Neural cell (in vitro differentiated cells): ENCODE results near the gene ZBTB21.

Source experiments
- EP300 ChIP-seq: fragments of 450-650 bp; conservative IDR thresholded peaks from 2 replicates; pipeline ENCODE4 v1.6.1; 2014; ENCODE audit warnings: antibody characterized with exemption, mild to moderate bottlenecking, moderate library complexity; ENCODE audit not compliant: poor library complexity, severe bottlenecking
- EZH2 ChIP-seq: fragments of 200-600, 300-800 bp; shearing (Covaris generic), sonication (generic); IDR thresholded peaks from 2 replicates; pipeline ENCODE4 v1.6.1; 2014; ENCODE audit warnings: antibody characterized with exemption, low read length, borderline replicate concordance, mild to moderate bottlenecking; ENCODE audit not compliant: insufficient read depth, poor library complexity, severe bottlenecking
- POLR2AphosphoS5 ChIP-seq: IDR thresholded peaks from 2 replicates; pipeline ENCODE4 v1.6.1; 2012
- RAD21 ChIP-seq: fragments of 450-650 bp; conservative IDR thresholded peaks from 2 replicates; pipeline ENCODE4 v1.6.1; 2014; ENCODE audit warnings: antibody characterized with exemption, mild to moderate bottlenecking, moderate library complexity
- SMC3 ChIP-seq: fragments of 450-650 bp; conservative IDR thresholded peaks from 2 replicates; pipeline ENCODE4 v1.6.1; 2014; ENCODE audit warnings: antibody characterized with exemption, mild to moderate bottlenecking, moderate library complexity; ENCODE audit not compliant: poor library complexity
- TF ChIP-seq, protein P1 (sequence below): fragments of 450-650 bp; IDR thresholded peaks from 2 replicates; pipeline ENCODE4 v1.5.1; 2014; ENCODE audit warnings: antibody characterized with exemption, mild to moderate bottlenecking, moderate library complexity; ENCODE audit not compliant: poor library complexity, severe bottlenecking
- TF ChIP-seq, protein P2 (sequence below): IDR thresholded peaks from 2 replicates; pipeline ENCODE4 v1.6.1; 2012; ENCODE audit warnings: borderline replicate concordance

DNA sequence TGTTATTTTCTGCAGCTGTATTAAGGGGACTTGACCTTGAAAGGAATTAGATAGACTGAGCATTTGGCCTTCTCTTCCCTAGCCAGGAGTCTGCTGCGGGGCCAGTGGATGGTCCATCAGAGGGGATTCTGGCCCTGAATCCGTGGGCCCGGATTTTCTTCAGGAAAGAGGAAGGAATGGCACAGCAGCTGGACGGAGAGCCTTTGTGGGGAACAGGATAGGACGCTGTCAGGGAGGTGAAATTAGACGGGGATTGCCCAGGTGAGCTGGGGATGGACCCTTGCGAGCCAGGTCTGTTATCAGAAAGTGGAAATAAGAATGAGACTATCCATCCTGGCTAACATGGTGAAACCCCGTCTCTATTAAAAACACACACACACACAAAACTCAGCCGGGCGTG, 54.6 kb downstream of the ZBTB21 start:
- TF ChIP-seq, protein P1, sequence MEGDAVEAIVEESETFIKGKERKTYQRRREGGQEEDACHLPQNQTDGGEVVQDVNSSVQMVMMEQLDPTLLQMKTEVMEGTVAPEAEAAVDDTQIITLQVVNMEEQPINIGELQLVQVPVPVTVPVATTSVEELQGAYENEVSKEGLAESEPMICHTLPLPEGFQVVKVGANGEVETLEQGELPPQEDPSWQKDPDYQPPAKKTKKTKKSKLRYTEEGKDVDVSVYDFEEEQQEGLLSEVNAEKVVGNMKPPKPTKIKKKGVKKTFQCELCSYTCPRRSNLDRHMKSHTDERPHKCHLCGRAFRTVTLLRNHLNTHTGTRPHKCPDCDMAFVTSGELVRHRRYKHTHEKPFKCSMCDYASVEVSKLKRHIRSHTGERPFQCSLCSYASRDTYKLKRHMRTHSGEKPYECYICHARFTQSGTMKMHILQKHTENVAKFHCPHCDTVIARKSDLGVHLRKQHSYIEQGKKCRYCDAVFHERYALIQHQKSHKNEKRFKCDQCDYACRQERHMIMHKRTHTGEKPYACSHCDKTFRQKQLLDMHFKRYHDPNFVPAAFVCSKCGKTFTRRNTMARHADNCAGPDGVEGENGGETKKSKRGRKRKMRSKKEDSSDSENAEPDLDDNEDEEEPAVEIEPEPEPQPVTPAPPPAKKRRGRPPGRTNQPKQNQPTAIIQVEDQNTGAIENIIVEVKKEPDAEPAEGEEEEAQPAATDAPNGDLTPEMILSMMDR, result no peak
- TF ChIP-seq POLR2AphosphoS5 (no peak), EZH2 (no peak), RAD21 (no peak), EP300 (no peak), SMC3 (no peak)
- TF ChIP-seq, protein P2, sequence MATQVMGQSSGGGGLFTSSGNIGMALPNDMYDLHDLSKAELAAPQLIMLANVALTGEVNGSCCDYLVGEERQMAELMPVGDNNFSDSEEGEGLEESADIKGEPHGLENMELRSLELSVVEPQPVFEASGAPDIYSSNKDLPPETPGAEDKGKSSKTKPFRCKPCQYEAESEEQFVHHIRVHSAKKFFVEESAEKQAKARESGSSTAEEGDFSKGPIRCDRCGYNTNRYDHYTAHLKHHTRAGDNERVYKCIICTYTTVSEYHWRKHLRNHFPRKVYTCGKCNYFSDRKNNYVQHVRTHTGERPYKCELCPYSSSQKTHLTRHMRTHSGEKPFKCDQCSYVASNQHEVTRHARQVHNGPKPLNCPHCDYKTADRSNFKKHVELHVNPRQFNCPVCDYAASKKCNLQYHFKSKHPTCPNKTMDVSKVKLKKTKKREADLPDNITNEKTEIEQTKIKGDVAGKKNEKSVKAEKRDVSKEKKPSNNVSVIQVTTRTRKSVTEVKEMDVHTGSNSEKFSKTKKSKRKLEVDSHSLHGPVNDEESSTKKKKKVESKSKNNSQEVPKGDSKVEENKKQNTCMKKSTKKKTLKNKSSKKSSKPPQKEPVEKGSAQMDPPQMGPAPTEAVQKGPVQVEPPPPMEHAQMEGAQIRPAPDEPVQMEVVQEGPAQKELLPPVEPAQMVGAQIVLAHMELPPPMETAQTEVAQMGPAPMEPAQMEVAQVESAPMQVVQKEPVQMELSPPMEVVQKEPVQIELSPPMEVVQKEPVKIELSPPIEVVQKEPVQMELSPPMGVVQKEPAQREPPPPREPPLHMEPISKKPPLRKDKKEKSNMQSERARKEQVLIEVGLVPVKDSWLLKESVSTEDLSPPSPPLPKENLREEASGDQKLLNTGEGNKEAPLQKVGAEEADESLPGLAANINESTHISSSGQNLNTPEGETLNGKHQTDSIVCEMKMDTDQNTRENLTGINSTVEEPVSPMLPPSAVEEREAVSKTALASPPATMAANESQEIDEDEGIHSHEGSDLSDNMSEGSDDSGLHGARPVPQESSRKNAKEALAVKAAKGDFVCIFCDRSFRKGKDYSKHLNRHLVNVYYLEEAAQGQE, result no peak
